ENCODE data around the gene PACSIN1.

PACSIN1 gene

GRCh38 chr6:34575326-34575725 is 109.5 kb downstream of the PACSIN1 start:
- H3K4me3 ChIP-seq (replicated peaks; ENCODE audit: low read depth, low read length): no peak overlapping the region
- TF ChIP-seq CTCF (IDR thresholded peaks at IDR 0.05; ENCODE audit: low read depth, low read length, missing control alignments): no peak

GRCh38 chr6:34576286-34576955 is 110.5 kb downstream of the PACSIN1 start:
- DNase-seq (ENCODE audit: extremely low read depth, low read depth): no peak
- H3K4me3 ChIP-seq (replicated peaks; ENCODE audit: low read depth, low read length): no peak overlapping the region
- TF ChIP-seq CTCF (IDR thresholded peaks at IDR 0.05; ENCODE audit: low read depth, low read length, missing control alignments): no peak

More at GRCh38 chr6:34575326-34575725, 109.5 kb downstream of the PACSIN1 start:
- no peak for DNase-seq (ENCODE audit: extremely low read depth, low read depth)

GRCh38 chr6:34578445-34579262 is 112.8 kb downstream of the PACSIN1 start:
- no peak overlapping the region for H3K4me3 ChIP-seq (replicated peaks; ENCODE audit: low read depth, low read length)
- no peak for TF ChIP-seq CTCF (IDR thresholded peaks at IDR 0.05; ENCODE audit: low read depth, low read length, missing control alignments)
- DNase-seq (ENCODE audit: extremely low read depth, low read depth): no peak

GRCh38 chr6:34580707-34581560 is 115.1 kb downstream of the PACSIN1 start:
- TF ChIP-seq CTCF (IDR thresholded peaks at IDR 0.05; ENCODE audit: low read depth, low read length, missing control alignments): no peak
- no peak overlapping the region for H3K4me3 ChIP-seq (replicated peaks; ENCODE audit: low read depth, low read length)
- DNase-seq (ENCODE audit: extremely low read depth, low read depth): no peak

- DNase-seq (ENCODE audit: extremely low read depth, low read depth): no peak
- no peak for TF ChIP-seq CTCF (IDR thresholded peaks at IDR 0.05; ENCODE audit: low read depth, low read length, missing control alignments)
These were observed 115.7 kb downstream of the PACSIN1 start for GRCh38 chr6:34581561-34581920.

GRCh38 chr6:34583461-34583860 is 117.6 kb downstream of the PACSIN1 start:
- H3K4me3 ChIP-seq (replicated peaks; ENCODE audit: low read depth, low read length): no peak overlapping the region
- DNase-seq (ENCODE audit: extremely low read depth, low read depth): no peak
- peak; percentile 22 for TF ChIP-seq CTCF (IDR thresholded peaks at IDR 0.05; ENCODE audit: low read depth, low read length, missing control alignments)

More at GRCh38 chr6:34581561-34581920, 115.7 kb downstream of the PACSIN1 start:
- no peak overlapping the region for H3K4me3 ChIP-seq (replicated peaks; ENCODE audit: low read depth, low read length)
